ENCODE data around the gene SDK1.

The SDK1 gene

DNA sequence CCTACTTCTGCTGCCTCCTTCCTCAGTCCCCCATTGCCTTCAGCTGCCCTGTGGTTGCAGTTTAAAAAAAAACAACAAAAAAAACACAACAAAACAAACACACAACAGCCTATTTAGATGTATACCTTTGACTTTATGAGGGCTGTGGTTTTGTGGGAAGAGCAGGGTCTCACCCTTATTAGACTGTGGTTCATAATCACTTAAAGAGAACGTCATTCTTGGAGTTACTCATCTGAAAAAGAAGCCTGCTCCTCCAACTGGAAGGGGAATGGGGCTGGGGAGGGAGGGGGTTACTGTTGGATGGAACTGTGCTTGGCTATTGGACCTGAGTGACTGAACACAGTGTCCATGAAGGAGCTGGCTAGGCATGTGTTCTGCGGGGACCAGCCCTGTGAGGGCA is 48.1 kb downstream of the SDK1 start:
- H3K4me3 ChIP-seq (ENCODE audit: low read depth, low read length) = no peak overlapping the region
- DNase-seq (ENCODE audit: low read depth) = no peak
- TF ChIP-seq, protein P1, sequence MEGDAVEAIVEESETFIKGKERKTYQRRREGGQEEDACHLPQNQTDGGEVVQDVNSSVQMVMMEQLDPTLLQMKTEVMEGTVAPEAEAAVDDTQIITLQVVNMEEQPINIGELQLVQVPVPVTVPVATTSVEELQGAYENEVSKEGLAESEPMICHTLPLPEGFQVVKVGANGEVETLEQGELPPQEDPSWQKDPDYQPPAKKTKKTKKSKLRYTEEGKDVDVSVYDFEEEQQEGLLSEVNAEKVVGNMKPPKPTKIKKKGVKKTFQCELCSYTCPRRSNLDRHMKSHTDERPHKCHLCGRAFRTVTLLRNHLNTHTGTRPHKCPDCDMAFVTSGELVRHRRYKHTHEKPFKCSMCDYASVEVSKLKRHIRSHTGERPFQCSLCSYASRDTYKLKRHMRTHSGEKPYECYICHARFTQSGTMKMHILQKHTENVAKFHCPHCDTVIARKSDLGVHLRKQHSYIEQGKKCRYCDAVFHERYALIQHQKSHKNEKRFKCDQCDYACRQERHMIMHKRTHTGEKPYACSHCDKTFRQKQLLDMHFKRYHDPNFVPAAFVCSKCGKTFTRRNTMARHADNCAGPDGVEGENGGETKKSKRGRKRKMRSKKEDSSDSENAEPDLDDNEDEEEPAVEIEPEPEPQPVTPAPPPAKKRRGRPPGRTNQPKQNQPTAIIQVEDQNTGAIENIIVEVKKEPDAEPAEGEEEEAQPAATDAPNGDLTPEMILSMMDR (IDR thresholded peaks at IDR 0.05; ENCODE audit: insufficient read depth, low read depth, low read length, missing control alignments) = no peak

DNA sequence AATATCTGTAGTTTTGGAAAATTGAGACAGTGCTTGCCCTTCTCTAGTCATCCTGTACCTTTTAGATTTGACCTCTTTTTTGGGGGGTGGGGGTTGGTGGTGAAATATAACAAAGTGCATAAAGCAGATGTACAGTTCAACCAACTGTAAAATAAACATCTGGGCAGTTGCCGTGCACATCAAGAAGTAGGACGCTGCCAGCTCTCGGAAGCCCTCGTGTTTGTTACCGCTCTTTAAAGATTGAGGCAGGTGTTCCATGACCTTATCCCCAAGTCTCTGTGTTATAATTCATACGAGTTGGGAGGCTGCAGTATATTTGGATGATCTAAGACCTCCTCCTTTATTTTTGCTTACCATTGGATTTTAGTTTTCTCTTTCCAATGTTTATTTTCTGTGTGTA is 55.1 kb downstream of the SDK1 start:
- DNase-seq (ENCODE audit: low read depth) = no peak

DNA sequence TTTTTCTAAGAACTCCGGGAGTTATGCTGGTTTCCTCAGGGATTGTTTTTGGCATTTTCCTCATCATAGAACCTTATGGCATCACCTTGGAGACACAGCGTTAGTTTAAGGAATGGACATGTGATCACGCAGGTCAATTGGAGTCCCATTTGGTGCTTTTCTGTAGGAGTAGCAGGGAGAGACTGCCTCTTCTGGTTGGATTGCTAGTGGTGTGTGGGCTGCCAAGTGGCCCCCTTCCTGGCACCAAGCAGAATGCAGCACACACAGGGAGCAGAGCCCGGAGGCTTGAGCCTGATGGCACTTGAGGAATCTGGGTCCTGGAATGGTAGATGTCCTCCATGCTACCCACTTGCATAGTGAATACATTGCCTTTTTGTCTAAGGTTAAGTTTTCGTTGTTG is 57.9 kb downstream of the SDK1 start:
- TF ChIP-seq, protein P1 (IDR thresholded peaks at IDR 0.05; ENCODE audit: insufficient read depth, low read depth, low read length, missing control alignments) = no peak
- DNase-seq (ENCODE audit: low read depth) = no peak
- H3K4me3 ChIP-seq (ENCODE audit: low read depth, low read length) = no peak overlapping the region

More for the DNA sequence above, 55.1 kb downstream of the SDK1 start:
- TF ChIP-seq, protein P1 (IDR thresholded peaks at IDR 0.05; ENCODE audit: insufficient read depth, low read depth, low read length, missing control alignments) = no peak
- no peak overlapping the region for H3K4me3 ChIP-seq (ENCODE audit: low read depth, low read length)

DNA sequence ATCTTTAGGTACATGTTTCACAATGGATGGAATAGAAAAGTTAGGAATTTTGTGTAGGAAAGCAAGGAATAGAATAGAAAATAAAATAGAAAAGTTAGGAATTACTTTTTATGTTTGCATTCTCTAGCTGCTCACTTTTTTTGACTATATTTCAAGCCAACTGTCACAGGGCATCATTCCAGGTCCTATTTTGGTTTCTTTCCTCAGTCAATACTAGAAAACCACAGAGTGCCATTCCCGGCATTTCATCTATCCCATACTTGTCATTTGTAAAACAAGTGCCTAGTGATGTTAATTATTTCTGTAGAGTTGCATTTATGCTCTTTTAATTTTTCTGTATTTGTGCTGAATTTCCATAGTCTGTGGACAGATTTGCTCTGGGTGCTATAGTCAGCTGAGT is 66.2 kb downstream of the SDK1 start:
- TF ChIP-seq, protein P1 (IDR thresholded peaks at IDR 0.05; ENCODE audit: insufficient read depth, low read depth, low read length, missing control alignments) = no peak
- no peak overlapping the region for H3K4me3 ChIP-seq (ENCODE audit: low read depth, low read length)
- DNase-seq (ENCODE audit: low read depth) = no peak

DNA sequence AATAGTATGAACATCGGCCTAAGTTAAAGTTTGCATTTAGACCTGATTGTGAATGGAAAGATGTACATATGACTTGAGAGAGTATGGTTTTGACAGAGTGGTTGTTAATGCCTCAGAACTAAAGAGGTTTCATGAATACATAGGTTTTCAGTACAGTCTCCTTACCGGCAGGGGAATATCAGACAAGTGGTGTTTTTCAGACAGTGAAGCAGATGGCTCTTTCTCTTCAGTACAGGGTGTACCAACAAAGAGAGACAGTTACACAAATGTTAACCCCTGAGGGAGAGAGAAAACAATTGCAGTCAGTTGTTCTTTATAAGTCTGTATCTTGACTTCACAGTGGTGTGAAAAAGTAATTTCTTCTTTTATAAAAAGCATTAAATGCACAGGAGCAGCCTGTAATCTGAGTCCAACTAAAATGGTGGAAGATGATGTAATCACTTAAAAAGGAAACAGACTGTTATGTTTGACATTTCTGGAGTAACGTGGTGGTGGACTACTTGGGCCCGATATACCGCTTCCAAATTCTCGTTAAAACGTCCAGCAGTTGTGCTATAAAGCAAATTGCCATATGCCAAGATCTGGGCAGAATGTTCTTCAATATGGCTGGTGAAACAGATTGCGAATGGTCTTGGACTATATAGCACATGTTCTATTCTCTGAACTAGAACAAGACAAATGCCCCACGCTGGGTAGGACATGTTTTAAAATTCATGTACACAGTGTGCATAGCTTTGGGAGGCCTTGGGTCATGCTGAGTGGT is 69.2 kb downstream of the SDK1 start:
- TF ChIP-seq, protein P1 (IDR thresholded peaks at IDR 0.05; ENCODE audit: insufficient read depth, low read depth, low read length, missing control alignments) = no peak
- no peak for DNase-seq (ENCODE audit: low read depth)
- no peak overlapping the region for H3K4me3 ChIP-seq (ENCODE audit: low read depth, low read length)

DNA sequence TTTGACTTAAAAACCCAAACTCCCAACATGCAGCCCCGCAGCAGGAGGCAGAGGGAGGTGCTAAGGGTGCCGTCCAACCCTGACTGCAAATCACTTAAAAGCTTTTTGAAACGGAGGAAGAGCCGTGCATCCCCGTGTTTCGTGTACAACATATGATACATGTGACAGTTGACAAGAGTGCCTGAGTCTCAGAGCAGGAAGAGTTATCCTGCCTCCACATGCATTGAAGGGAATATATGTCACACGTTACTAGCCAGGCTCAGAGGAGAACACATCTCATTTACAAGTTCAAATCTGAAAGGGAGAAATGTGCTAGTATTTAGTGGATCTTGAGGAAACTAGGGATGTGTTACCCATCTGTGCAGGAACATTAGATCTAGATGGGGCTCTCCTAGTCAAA is 69.9 kb downstream of the SDK1 start:
- DNase-seq (ENCODE audit: low read depth) = no peak
- H3K4me3 ChIP-seq (ENCODE audit: low read depth, low read length) = no peak overlapping the region
- TF ChIP-seq, protein P1 (IDR thresholded peaks at IDR 0.05; ENCODE audit: insufficient read depth, low read depth, low read length, missing control alignments) = no peak

DNA sequence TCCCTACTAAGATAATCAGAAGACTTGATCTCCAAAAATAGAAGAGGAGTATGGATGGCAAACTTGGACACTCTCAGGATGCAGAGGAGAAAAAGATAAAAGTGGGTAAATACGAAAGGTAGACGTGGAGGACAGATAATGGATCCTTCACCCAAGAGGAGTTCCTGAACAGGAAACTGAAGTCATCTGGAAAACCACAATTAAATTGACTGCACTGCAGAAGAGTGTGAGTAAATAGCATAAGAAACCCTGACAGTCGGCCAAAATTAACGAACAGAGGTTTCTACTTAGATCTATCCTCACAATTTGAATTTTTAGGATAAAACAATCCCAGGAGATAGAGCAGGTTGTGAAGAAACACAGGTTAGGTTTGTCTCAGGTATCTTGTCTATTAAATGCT is 70.5 kb downstream of the SDK1 start:
- no peak overlapping the region for H3K4me3 ChIP-seq (ENCODE audit: low read depth, low read length)
- TF ChIP-seq, protein P1 (IDR thresholded peaks at IDR 0.05; ENCODE audit: insufficient read depth, low read depth, low read length, missing control alignments) = no peak
- DNase-seq (ENCODE audit: low read depth) = no peak
